Activated CD4-positive, alpha-beta T cell treated with anti-CD3 and anti-CD28 coated beads for 36 hours (primary cell): ENCODE results near the gene CUL3. TPM values are rescaled to one million over a fixed set of nuclear protein-coding genes. Genes with fewer than 3 reads are reported as not detected.

Experiments
- ATAC-seq: fragments of 200-7000 bp; cut with Tn5 transposase; one replicate; pipeline ENCODE4 v1.10.0; 2021; ENCODE audit warnings: mild to moderate bottlenecking, moderate library complexity
- CTCF ChIA-PET: fragments of 350-600 bp; sonication (Branson Sonifier 250); formaldehyde crosslinking; loops from one replicate; lab custom pipeline; 2021; ENCODE audit warnings: antibody characterized with exemption; lab: Charles Lee
- POLR2A ChIA-PET: fragments of 350-600 bp; sonication (Branson Sonifier 250); formaldehyde crosslinking; loops from one replicate; lab custom pipeline; 2021; ENCODE audit warnings: antibody characterized with exemption, inconsistent platforms; lab: Charles Lee
- DNase-seq: peaks from one replicate; pipeline ENCODE4 v3.0.0-alpha.2; 2020
- H3K27ac Mint-ChIP-seq: one replicate; pipeline ENCODE4 v1.8.0; 2021; ENCODE audit warnings: mixed read lengths
- H3K27me3 Mint-ChIP-seq: one replicate; pipeline ENCODE4 v1.8.0; 2021; ENCODE audit warnings: mixed read lengths
- H3K36me3 Mint-ChIP-seq: one replicate; pipeline ENCODE4 v1.8.0; 2021; ENCODE audit warnings: low read depth, mixed read lengths
- H3K4me1 Mint-ChIP-seq: one replicate; pipeline ENCODE4 v1.8.0; 2021; ENCODE audit warnings: mixed read lengths
- H3K4me3 Mint-ChIP-seq: one replicate; pipeline ENCODE4 v1.8.0; 2021; ENCODE audit warnings: mild to moderate bottlenecking, moderate library complexity, mixed read lengths
- H3K9me3 Mint-ChIP-seq: one replicate; pipeline ENCODE4 v1.8.0; 2021; ENCODE audit warnings: low read depth, mixed read lengths
- intact Hi-C, 2 experiments: fragments of 100-400 bp; cut with DNase I in 1 of 2; cut with micrococcal nuclease in 1 of 2; formaldehyde crosslinking; loops; one replicate each; pipeline versions ENCODE4 v1.14.2 to v1.15.1; 2022 to 2024; cut with DNase I, micrococcal nuclease
- total RNA-seq, 2 experiments: library from RNA; stranded (reverse); gene quantifications; one replicate each; pipeline ENCODE4 v1.2.3, GENCODE V29; 2021

CUL3 gene
- total RNA-seq, 2 experiments from 2014 or later, result 77.6 to 85.8 TPM

DNA sequence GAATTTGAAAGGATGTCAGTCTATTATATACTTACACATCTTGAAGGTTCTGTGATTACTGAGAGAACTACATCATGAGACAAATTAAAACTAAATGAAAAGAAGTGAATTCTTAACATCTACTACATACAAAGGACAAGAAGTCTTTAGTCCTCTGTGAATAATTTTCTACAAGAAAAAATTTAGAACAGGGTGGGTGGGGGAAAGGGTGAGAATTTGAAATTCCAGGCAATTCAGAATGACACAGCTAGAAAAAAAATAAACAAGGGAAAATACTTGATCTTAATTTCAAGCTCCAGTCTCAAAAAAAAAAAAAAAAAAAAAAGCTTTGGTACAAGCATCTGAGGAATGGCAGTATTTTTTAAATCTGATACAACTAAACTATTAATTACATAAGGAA is 15.5 kb downstream of the CUL3 start:
- ATAC-seq, result no peak
- peaks cover 30% of the 10 kb centered on the region for H3K36me3 Mint-ChIP-seq
- no peaks in the 10 kb centered on the region for H3K27me3 Mint-ChIP-seq
- ChIA-PET CTCF (interaction anchor here (1.2 to 3.0 kb wide), 2 partner anchors 9 to 20 kb away, joined by 3 to 18 read pairs; no protein-coding TSS in a partner anchor), POLR2A (interaction anchor here (0.7 to 1.6 kb wide), 3 partner anchors 8 to 129 kb away, joined by 4 to 9 read pairs (median 4); no protein-coding TSS in a partner anchor)
- H3K27ac Mint-ChIP-seq, result no peak overlapping the region
- no peak overlapping the region for H3K4me3 Mint-ChIP-seq
- no peak for DNase-seq
- peaks cover 84% of the 10 kb centered on the region for H3K4me1 Mint-ChIP-seq
- intact Hi-C loops, result loop anchor here (1.0 to 10.0 kb wide), 4 partner anchors 8 to 1915 kb away; partner anchors contain the start of gene FARSB (in 1 of the 2)
- peaks cover 9% of the 10 kb centered on the region for H3K9me3 Mint-ChIP-seq

- Mint-ChIP-seq H3K9me3 (peaks cover 9% of the 10 kb centered on the region), H3K27ac (no peak overlapping the region), H3K27me3 (no peaks in the 10 kb centered on the region), H3K4me3 (no peak overlapping the region), H3K36me3 (peaks cover 34% of the 10 kb centered on the region), H3K4me1 (peaks cover 52% of the 10 kb centered on the region)
- CTCF ChIA-PET, result interaction anchor here (0.9 to 1.2 kb wide), 2 partner anchors 13 to 17 kb away, joined by 3 to 4 read pairs; no protein-coding TSS in a partner anchor
- intact Hi-C loops, result no loop called here
- POLR2A ChIA-PET, result interaction anchor here (0.6 to 1.0 kb wide), 2 partner anchors 10 to 82 kb away, joined by 3 to 4 read pairs; no protein-coding TSS in a partner anchor
- ATAC-seq, result no peak
- no peak for DNase-seq
These were observed 19.6 kb downstream of the CUL3 start for GRCh38 chr2:224565452-224566035.

DNA sequence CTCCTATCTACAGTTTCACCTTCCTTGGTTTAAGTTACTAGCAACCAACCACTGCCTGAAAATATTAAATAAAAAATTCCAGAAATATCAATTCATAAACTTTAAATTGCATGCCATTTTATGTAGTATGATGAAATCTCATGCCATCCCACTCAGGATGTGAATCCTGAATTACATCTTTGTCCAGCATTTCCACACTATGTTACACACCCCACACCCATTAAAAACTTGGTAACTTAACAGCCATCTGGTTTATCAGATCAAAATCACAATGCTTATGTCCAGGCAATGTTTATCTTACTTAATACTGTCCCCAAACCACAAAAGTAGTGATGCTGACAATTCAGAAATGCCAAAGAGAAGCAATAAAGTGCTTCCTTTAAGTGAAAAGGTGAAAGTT is 21.6 kb downstream of the CUL3 start:
- H3K4me1 Mint-ChIP-seq, result peaks cover 39% of the 10 kb centered on the region
- H3K9me3 Mint-ChIP-seq, result peaks cover 9% of the 10 kb centered on the region
- no peak for ATAC-seq
- no peak for DNase-seq
- H3K36me3 Mint-ChIP-seq, result peaks cover 34% of the 10 kb centered on the region
- peak overlapping the region; percentile 22 for H3K27ac Mint-ChIP-seq
- H3K4me3 Mint-ChIP-seq, result no peak overlapping the region
- no peaks in the 10 kb centered on the region for H3K27me3 Mint-ChIP-seq
- POLR2A ChIA-PET, result interaction anchor here (1.0 kb wide), 1 partner anchor 17 kb away, joined by 4 read pairs; no protein-coding TSS in a partner anchor
- intact Hi-C loops, result loop anchor here in 1 of 2 experiments (5.0 kb wide), 1 partner anchor 41 kb away; no protein-coding TSS in a partner anchor
- CTCF ChIA-PET, result no interaction called here

GRCh38 chr2:224562831-224563230 is 22.3 kb downstream of the CUL3 start:
- ATAC-seq (no peak), DNase-seq (no peak)
- ChIA-PET POLR2A (interaction anchor here (0.6 to 1.0 kb wide), 2 partner anchors 11 to 18 kb away, joined by 3 to 4 read pairs; no protein-coding TSS in a partner anchor), CTCF (interaction anchor here (0.6 to 3.4 kb wide), 4 partner anchors 13 to 721 kb away, joined by 3 to 11 read pairs (median 4); partner anchors contain the start of gene CUL3)
- Mint-ChIP-seq H3K27me3 (no peaks in the 10 kb centered on the region), H3K27ac (peak overlapping the region; percentile 9), H3K9me3 (peaks cover 8% of the 10 kb centered on the region), H3K4me3 (no peak overlapping the region), H3K4me1 (peaks cover 41% of the 10 kb centered on the region), H3K36me3 (peaks cover 35% of the 10 kb centered on the region)
- intact Hi-C loops, result loop anchor here in 1 of 2 experiments (5.0 kb wide), 1 partner anchor 41 kb away; no protein-coding TSS in a partner anchor

DNA sequence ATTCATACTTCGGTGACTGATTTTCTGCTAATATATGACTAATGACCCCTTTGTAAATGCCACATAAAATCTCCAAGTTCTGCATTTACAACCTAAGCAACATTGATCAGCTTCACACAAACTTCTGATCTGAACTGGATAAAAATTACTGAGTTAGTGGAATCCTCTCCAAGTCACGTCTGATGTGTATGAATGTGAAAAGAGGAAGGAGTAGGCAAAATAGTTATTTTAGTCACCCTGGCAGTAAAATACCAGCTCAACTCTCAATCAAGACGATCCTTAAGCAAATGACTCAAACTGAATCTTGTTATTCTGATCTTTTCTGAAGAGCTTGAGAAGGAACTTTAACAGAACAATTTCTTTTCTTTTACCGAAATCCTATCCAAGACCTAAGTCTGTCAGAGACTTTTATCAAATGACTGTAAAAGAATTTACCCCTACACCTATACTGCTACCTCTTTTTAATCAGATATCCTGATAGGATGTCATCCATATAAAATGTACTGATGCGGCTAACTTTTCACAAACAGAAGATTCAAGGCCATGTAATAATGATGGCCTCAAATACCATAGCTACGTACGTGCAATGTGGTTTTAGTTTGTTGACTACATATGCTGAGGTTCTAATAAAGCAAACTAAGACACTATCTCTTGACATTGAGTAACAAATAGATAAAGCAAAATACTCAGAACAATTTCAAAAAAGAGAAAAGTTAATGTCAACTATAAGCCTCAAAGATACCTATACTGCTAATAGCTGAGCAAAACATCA is 23.7 kb downstream of the CUL3 start:
- H3K36me3 Mint-ChIP-seq, result peaks cover 26% of the 10 kb centered on the region
- ATAC-seq (peak; percentile 87), DNase-seq (no peak)
- peaks cover 34% of the 10 kb centered on the region for H3K4me1 Mint-ChIP-seq
- intact Hi-C loops, result loop anchor here (1.0 to 5.0 kb wide), 5 partner anchors 9 to 39 kb away; partner anchors contain the start of gene CUL3 (in 2 of the 2)
- ChIA-PET POLR2A (interaction anchor here (1.1 to 2.2 kb wide), 5 partner anchors 9 to 77 kb away, joined by 3 to 9 read pairs (median 3); partner anchors contain the start of gene CUL3), CTCF (interaction anchor here (0.8 to 3.4 kb wide), 13 partner anchors 9 to 90 kb away, joined by 3 to 18 read pairs (median 5); partner anchors contain the start of gene CUL3)
- H3K27me3 Mint-ChIP-seq, result no peaks in the 10 kb centered on the region
- H3K27ac Mint-ChIP-seq, result no peak overlapping the region
- no peak overlapping the region for H3K4me3 Mint-ChIP-seq
- H3K9me3 Mint-ChIP-seq, result peaks cover 1% of the 10 kb centered on the region

DNA sequence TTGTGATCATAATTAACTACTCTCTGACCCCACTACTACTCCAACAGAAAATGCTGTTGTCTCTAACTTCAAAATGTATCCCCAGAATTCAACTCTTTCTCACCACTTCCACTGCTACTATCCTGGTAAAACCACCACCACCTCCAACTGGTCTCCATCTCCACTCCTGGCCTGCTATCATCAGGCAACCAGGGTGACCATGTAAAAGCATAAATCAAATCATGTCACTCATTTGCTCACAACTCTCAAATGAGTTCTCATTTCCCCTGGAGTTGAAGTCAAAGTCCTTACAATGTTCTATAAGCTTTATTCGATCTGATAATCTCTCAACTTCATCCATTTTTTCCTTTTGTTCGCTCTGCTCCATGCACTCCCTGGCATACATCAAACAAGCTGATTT is 24.6 kb downstream of the CUL3 start:
- POLR2A ChIA-PET, result interaction anchor here (1.1 to 2.2 kb wide), 6 partner anchors 10 to 78 kb away, joined by 3 to 9 read pairs (median 3); partner anchors contain the start of gene CUL3
- no peak for DNase-seq
- no peaks in the 10 kb centered on the region for H3K27me3 Mint-ChIP-seq
- no peak overlapping the region for H3K27ac Mint-ChIP-seq
- no peak for ATAC-seq
- peaks cover 27% of the 10 kb centered on the region for H3K36me3 Mint-ChIP-seq
- CTCF ChIA-PET, result interaction anchor here (1.0 to 3.4 kb wide), 7 partner anchors 10 to 91 kb away, joined by 3 to 18 read pairs (median 6); partner anchors contain the start of gene CUL3
- no peaks in the 10 kb centered on the region for H3K9me3 Mint-ChIP-seq
- intact Hi-C loops, result loop anchor here (2.0 to 5.0 kb wide), 3 partner anchors 24 to 38 kb away; partner anchors contain the start of gene CUL3 (in 1 of the 2)
- no peak overlapping the region for H3K4me3 Mint-ChIP-seq
- H3K4me1 Mint-ChIP-seq, result peaks cover 34% of the 10 kb centered on the region

DNA sequence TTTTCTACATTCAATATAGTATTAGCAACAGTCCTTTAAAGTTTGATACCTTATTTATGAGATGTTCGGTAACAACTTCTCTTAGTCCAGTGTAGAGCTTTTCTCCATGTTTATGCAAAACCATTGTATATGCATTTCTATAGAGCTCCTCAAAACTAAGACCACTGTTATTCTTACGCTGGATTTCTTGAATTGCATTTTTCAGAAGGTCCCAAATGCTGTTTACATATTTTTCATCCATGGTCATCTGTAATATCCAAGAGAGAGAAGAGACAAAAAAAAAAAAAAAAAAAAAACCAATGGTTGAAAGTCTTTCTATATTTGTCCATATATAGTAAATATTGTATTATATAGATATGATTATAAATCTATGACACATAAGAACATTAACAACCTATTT is 27.6 kb downstream of the CUL3 start:
- no peak overlapping the region for H3K27ac Mint-ChIP-seq
- peaks cover 30% of the 10 kb centered on the region for H3K36me3 Mint-ChIP-seq
- H3K9me3 Mint-ChIP-seq, result no peaks in the 10 kb centered on the region
- H3K27me3 Mint-ChIP-seq, result no peaks in the 10 kb centered on the region
- no peak overlapping the region for H3K4me3 Mint-ChIP-seq
- ChIA-PET CTCF (interaction anchor here (0.6 to 1.0 kb wide), 3 partner anchors 15 to 37 kb away, joined by 3 to 4 read pairs (median 4); no protein-coding TSS in a partner anchor), POLR2A (no interaction called here)
- intact Hi-C loops, result no loop called here
- no peak for ATAC-seq
- no peak for DNase-seq
- peaks cover 38% of the 10 kb centered on the region for H3K4me1 Mint-ChIP-seq

DNA sequence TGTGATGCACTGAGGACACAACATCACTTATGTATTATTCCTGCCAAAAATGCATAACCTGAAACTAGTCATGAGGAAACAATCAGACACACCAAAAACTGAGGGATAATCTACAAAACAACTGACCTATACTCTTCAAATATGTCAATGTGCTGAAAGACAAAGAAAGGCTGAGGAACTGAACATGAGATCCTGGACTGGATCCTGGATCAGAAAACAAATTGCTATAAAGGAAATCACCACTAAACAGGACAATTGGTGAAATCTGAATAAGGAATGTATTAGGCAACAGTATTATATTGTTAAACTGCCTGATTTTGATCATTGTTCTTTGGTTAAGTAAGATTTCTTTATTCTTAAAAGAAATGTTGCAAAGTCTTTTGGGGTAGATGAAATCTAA is 28.8 kb downstream of the CUL3 start:
- CTCF ChIA-PET, result no interaction called here
- H3K4me3 Mint-ChIP-seq, result no peak overlapping the region
- H3K27ac Mint-ChIP-seq, result peak overlapping the region; percentile 45
- H3K4me1 Mint-ChIP-seq, result peaks cover 41% of the 10 kb centered on the region
- POLR2A ChIA-PET, result no interaction called here
- intact Hi-C loops, result no loop called here
- DNase-seq (no peak), ATAC-seq (no peak)
- no peaks in the 10 kb centered on the region for H3K27me3 Mint-ChIP-seq
- H3K36me3 Mint-ChIP-seq, result peaks cover 33% of the 10 kb centered on the region
- H3K9me3 Mint-ChIP-seq, result no peaks in the 10 kb centered on the region

DNA sequence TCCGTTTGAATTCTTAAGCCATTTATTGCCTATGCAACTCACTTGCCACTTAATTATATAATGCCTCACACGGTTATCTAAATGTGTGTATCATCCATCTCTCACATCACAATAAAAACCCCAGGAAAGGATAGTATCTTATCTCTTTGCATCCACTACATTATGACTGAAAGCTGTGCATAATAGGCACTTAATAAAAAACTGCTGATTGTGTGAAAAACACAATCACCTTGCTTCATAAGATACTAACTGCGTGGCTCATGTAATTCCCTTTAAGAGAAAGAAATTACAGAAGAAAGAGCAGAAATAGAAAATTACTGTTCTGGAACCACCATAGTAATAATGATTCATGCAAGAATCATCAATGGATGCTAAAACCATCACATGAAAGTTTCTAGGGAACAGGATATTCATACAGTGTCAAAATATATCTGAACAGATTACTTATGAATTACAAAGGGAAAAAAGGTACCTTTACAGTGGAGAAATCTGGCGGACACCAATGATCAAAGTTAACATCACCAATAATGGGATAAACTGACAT is 29.3 kb downstream of the CUL3 start:
- H3K36me3 Mint-ChIP-seq, result peaks cover 33% of the 10 kb centered on the region
- peak overlapping the region; percentile 45 for H3K27ac Mint-ChIP-seq
- POLR2A ChIA-PET, result no interaction called here
- intact Hi-C loops, result loop anchor here in 1 of 2 experiments (2.0 kb wide), 1 partner anchor 15 kb away; no protein-coding TSS in a partner anchor
- CTCF ChIA-PET, result no interaction called here
- peaks cover 41% of the 10 kb centered on the region for H3K4me1 Mint-ChIP-seq
- peak; percentile 39 for ATAC-seq
- H3K27me3 Mint-ChIP-seq, result no peaks in the 10 kb centered on the region
- H3K9me3 Mint-ChIP-seq, result no peaks in the 10 kb centered on the region
- H3K4me3 Mint-ChIP-seq, result no peak overlapping the region
- no peak for DNase-seq

DNA sequence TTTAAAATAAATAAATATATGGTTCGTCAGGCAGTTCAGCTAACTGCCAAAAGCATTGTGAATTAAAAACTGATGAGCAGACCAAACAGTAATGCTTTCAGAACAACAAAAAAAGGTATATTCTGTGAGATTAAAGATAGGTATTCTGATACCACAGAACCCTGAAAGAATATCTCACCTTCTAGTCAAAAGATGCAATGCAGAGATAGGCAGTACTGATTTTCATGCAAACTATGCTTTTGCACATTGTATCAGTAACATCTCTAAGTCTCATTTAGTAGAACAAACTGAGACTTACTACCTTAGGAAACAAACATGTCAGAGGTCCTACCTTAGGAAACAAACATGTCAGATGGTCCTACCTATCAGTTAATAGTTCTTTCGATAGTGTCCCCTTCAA is 32.4 kb downstream of the CUL3 start:
- ATAC-seq, result no peak
- H3K27ac Mint-ChIP-seq, result no peak overlapping the region
- peaks cover 39% of the 10 kb centered on the region for H3K4me1 Mint-ChIP-seq
- intact Hi-C loops, result no loop called here
- no peak for DNase-seq
- no peak overlapping the region for H3K4me3 Mint-ChIP-seq
- no peaks in the 10 kb centered on the region for H3K27me3 Mint-ChIP-seq
- ChIA-PET CTCF (interaction anchor here (1.1 kb wide), 1 partner anchor 59 kb away, joined by 3 read pairs; no protein-coding TSS in a partner anchor), POLR2A (no interaction called here)
- peaks cover 47% of the 10 kb centered on the region for H3K36me3 Mint-ChIP-seq
- no peaks in the 10 kb centered on the region for H3K9me3 Mint-ChIP-seq
